ENCODE data around the gene SENP6.

GRCh38 chr6:75747152-75747992, 145.7 kb downstream of the SENP6 start:
- TF ChIP-seq, protein P1, sequence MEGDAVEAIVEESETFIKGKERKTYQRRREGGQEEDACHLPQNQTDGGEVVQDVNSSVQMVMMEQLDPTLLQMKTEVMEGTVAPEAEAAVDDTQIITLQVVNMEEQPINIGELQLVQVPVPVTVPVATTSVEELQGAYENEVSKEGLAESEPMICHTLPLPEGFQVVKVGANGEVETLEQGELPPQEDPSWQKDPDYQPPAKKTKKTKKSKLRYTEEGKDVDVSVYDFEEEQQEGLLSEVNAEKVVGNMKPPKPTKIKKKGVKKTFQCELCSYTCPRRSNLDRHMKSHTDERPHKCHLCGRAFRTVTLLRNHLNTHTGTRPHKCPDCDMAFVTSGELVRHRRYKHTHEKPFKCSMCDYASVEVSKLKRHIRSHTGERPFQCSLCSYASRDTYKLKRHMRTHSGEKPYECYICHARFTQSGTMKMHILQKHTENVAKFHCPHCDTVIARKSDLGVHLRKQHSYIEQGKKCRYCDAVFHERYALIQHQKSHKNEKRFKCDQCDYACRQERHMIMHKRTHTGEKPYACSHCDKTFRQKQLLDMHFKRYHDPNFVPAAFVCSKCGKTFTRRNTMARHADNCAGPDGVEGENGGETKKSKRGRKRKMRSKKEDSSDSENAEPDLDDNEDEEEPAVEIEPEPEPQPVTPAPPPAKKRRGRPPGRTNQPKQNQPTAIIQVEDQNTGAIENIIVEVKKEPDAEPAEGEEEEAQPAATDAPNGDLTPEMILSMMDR (IDR thresholded peaks at IDR 0.05; ENCODE audit: poor library complexity, severe bottlenecking) = no peak
- TF ChIP-seq EP300 (conservative IDR thresholded peaks at IDR 0.05; ENCODE audit: poor library complexity, severe bottlenecking) (no peak), TAF1 (IDR thresholded peaks at IDR 0.05; ENCODE audit: low read depth) (no peak), RAD21 (conservative IDR thresholded peaks at IDR 0.05) (no peak), EZH2 (IDR thresholded peaks at IDR 0.05; ENCODE audit: borderline replicate concordance, insufficient read depth, low read length, poor library complexity, severe bottlenecking) (no peak), MXI1 (conservative IDR thresholded peaks at IDR 0.05; ENCODE audit: poor library complexity, severe bottlenecking) (no peak)

All from neural cell (in vitro differentiated cells).